Fibroblast of gingiva (primary cell): Measurements from ENCODE around the gene HSPA14.
A peak's percentile ranks its signal among the peaks of the same experiment; 100 is the strongest.
"Not testable (repeated sequence)": the region's sequence is repeated elsewhere in the genome, so short reads cannot be mapped to it uniquely, and the experiment has no call there.

Experiments
- DNase-seq: peaks from one replicate; pipeline ENCODE4 v3.0.0-alpha.2; 2011; ENCODE audit warnings: low read depth

Gene HSPA14

DNA sequence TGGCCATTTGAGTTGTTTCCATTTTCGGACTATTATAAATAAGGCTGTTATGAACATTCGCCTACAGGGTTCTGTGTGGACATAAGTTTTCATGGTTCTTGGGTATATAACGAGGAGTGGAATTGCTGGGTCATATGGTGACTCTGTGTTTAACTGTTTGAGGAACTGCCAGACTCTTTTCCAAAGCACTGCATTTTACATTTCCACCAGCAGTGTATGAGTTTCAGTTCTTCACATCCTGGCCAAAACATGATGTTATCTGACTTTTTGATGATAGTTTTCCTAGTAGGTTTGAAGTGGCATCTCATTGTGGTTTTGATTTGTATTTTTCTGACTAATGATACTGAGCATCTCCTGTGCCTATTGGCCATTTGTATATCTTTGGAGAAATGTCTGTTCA is 46.0 kb downstream of the HSPA14 start:
- no peak for DNase-seq

DNA sequence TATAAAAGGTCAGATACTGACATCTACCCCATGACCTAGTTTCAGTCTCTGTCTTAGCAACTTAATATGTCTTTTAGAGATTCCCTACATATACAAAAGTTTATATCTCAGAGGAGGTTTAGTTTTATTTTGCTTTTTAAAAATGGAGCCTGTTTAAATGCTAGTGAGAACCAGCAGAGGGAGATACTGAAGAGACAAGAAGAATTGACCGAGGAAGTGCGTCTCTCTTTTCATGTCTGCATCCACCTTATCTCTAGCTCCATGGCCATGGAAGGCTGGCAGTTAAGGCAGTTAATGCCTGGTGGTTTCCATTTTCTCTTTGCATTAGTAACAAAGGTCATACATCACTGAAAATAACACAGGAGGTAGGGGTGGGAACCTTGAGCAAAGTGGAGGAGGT is 51.2 kb downstream of the HSPA14 start:
- DNase-seq: peak; percentile 6

DNA sequence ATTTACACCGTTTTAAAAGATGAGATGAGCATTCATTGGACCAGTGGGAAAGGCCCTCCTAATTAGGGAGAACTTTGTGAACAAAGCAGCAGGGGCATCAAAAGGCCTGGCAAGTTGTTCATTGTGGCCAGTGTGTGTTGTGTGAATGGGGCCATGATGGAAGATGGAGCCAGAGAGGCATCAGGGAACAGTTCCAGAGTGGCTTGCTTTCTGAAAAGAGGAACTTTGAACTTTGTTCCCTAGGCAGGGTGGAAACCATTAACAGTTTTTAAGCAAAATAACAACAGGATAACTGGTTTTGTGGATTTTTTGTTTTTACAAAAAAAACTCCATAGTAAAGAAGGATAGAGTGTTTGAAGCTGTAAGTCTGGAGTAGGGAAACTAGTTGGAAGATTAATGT is 53.0 kb downstream of the HSPA14 start:
- no peak for DNase-seq

DNA sequence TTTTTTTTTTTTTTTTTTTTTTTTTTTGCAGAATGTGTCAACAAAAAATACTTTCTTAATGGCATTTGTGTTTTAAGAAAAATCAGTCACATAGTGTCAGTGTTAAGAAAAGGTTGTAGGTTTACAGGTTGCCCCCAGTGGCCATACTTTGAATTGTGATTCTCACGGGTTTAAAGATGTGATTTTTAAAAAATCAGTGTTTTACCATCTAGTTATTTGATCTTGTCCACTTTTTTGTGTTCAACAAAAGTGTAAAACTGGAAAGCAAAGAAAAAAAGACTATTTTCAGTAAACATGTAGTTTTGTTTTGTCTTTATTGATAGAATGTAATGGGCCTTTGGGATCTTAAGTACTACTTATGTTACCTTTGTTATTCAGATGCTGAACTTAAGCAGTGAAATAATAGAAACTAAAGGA is 66.2 kb downstream of the HSPA14 start:
- peak; percentile 15 for DNase-seq

DNA sequence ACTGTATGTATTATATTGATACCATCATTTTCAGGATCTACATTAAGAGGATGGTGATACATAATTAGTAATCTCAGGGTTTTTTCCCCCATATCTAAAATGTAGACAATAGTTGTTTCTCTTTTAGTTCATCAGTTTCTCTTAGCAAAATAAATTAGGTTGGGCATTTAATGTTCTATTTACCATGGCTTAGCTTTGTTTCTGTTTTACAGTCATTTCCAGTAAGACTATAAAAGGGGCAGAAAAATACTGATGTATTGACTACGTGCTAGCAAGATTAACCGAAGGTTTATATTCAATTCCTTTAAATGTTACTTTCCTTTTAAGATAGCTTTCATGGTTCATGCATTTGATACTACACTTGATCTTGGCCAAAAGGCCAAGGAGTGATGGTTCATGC is 66.8 kb downstream of the HSPA14 start:
- no peak for DNase-seq

DNA sequence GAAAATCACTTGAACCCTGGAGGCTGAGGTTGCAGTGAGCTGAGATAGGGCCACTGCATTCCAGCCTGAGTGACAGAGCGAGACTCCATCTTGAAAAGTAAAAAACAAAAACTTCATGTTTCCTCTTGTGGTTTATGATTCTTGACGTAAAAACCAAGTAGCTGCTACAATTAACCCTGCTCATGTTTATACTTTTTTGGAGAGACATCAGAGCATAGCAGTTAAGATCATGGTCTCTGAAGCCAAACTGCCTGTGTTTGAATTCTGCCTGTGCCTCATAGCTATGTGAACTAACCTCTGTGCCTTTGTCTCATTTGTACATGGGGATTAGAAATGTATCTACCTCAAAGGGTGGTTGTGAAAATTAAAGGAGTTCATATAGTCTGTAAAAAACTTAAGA is 67.8 kb downstream of the HSPA14 start:
- DNase-seq: no peak

DNA sequence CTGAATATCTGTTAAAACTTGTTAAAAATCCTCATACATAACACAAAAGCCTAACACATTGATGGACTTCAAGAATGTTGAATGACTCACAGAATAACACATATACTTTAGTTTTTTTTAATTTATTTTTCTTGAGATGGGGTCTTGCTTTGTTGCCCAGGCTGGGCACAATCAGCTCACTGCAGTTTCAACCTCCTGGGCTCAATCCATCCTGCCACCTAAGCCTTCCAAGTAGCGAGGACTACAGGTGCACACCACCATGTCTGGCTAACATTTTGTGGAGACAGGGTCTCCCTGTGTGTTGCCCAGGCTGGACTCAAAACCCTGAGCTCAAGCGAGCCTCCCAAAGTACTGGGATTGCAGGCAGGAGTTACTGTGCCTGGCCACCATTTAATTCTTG is 68.7 kb downstream of the HSPA14 start:
- DNase-seq: no peak

DNA sequence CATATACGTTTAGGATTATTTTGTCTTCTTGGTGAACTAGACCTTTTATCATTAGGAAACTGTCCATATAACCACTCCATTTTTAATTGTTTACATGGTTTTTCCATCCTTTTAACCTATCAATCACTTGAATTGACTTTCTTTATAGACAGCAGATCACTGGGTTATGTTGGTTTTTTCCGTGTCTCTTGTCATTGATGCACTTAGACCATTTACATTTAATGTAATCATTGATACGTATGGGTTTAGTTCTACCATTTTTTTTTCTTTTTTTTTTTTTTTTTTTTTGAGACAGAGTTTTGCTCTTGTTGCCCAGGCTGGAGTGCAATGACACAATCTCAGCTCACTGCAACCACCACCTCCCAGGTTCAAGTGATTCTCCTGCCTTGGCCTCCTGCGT is 69.5 kb downstream of the HSPA14 start:
- DNase-seq: not testable (repeated sequence)

DNA sequence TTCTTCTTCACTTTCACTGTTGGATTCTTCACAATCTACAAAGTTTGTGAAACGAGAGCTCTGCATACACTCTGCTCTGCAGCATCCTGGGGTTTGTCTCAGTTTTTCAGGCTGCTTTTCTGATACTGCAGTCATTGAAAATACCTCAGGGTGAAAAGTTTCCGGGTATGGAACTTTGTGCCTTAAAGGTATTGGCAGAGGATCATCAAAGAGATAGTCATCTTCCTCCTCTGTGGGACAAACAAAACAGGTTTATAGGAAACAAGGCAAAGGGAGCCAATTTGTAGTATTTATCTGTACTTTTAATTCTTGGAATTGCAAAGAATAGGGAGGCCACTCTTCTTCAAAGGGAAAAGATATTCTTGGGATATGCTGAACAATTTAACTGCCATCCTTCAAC is 71.0 kb downstream of the HSPA14 start:
- DNase-seq: no peak

DNA sequence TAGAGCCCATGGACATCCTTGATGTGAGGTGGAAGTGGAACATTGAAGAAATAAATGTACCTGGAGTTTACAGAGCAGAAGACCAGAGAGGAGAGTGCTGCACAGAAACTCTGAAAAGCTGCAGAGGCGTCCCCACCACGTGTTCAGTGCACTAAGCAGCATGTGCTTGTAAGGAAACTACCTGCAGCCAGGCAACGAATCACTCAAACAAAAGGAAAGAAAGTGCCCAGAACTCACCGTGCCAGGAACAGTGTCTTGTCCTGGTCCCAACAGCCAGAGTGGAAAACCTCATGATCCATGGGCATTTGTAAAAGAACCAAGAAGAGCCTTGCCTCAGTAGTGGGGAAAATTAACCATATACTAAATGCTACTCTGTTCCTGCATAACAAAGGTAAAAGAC is 72.8 kb downstream of the HSPA14 start:
- DNase-seq: no peak

DNA sequence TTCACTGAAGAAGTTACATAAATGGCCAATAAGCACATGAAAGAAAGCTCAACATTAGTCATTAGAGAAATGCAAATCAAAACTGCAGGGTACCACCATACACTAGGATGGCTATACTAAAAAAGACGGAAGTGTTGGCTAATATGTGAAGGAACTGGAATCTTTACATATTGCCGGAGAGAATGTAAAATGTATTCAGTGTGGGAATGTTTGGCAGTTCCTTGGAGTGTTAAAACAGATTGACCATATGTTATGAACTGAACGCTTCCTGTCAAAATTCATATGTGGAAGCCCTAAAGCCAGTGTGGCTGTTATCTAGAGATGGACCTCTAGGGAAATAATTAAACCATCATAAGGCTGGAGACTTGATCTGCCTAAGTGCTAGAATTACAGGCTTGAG is 73.7 kb downstream of the HSPA14 start:
- no peak for DNase-seq

DNA sequence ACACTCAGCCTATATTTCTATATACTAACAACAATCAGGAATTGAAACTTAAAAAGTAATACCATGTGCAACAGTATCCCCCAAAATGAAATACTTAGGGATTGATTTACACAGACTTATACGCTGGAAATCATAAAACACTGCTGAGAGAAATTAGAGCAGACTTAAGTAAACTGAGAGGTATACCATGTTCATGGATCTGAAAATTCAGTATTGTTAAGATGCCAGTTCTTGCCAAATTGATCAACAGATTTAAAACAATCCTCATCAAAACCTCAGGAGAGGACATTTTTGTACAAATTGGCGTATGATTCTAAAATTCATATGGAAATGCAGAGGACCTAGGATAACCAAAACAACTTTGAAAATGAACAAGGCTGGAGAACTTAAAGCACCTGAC is 78.5 kb downstream of the HSPA14 start:
- no peak for DNase-seq

DNA sequence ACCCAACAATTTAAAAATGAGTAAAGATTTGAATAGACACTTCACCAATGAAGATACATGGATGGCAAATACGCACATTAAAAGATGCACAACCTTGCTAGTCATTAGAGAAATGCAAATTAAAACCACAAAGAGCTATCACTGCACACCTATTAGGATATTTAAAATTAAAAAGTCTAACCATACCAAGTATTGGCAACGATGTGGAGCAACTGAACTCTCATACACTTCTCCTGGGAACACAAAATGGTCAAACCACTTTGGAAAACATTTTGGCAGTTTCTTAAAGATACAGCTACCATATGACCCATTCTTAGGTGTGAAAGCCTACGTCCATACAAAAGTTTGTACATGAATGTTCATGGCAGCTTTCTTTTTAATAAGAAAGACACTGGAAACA is 79.7 kb downstream of the HSPA14 start:
- DNase-seq: no peak

DNA sequence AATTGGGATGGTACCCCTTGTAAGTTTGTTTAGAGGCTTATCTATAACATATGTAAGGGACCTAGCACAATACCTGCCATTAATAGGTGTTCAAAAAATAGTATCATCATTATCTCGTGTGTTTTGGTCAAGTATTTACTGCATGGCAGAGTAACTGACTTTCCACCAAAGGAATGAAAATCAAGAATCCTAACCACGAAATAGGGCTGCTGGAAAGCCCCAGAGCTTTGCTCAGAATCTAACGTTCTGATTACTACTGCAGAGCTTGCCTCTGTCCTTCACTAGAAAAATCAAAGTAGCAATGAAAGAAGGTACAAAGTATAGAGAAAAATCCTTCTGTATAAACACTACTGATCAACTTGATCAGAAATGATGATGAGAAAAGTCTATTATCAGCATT is 80.9 kb downstream of the HSPA14 start:
- no peak for DNase-seq
